Measurements from ENCODE around the gene GFER. TPM values are rescaled to one million over a fixed set of nuclear protein-coding genes. Genes with fewer than 3 reads are reported as not detected.

Gene GFER
- total and polyA plus RNA-seq, 2 of the 8 experiments (the other 6 are each of a cell fraction or from before 2014, with no cell fraction given): 17.7 to 37.9 TPM

- H3K9ac ChIP-seq (replicated peaks in 1 of 4; ENCODE audit: extremely low read depth in 1 of 4, low read depth in 3 of 4, low read length in 3 of 4): no peak overlapping the region
These were observed 17.0 kb downstream of the GFER start for GRCh38 chr16:2001035-2001434.

More at GRCh38 chr16:2001035-2001434, 17.0 kb downstream of the GFER start:
- no peak overlapping the region for H3K4me3 ChIP-seq (ENCODE audit: extremely low read depth in 1 of 4, insufficient read depth in 2 of 4, low read depth in 3 of 4, low read length in 4 of 4)
- H3K79me2 ChIP-seq (ENCODE audit: control insufficient read depth in 1 of 2, insufficient read depth in 2 of 2, low read length in 2 of 2): peaks cover 0 to 18% of the 10 kb centered on the region in 2 experiments; a peak in 2 of 4 replicates
- no peaks in the 10 kb centered on the region for H3K27me3 ChIP-seq (replicated peaks in 1 of 4; ENCODE audit: control insufficient read depth in 3 of 4, extremely low read depth in 1 of 4, insufficient read depth in 3 of 4, low read length in 3 of 4)
- H2BK5ac ChIP-seq (ENCODE audit: low read depth, low read length): no peak overlapping the region
- H2AK5ac ChIP-seq (ENCODE audit: low read depth, low read length): no peak overlapping the region
- WGBS, 2 experiments (ENCODE audit: extremely low coverage in 1 of 2, insufficient coverage in 1 of 2, insufficient read length in 1 of 2, insufficient replicate concordance in 2 of 2, low coverage in 1 of 2, low lambda C conversion rate in 2 of 2, missing lambda C conversion rate in 1 of 2): 91% methylated on average over 18 of the region's 19 CpGs; no CpG with 5 or more reads in 1 of the 2 experiments
- no peak for DNase-seq (ENCODE audit: low read depth in 1 of 2, low spot score in 2 of 2)
- FAIRE-seq: no peak
- H3K4ac ChIP-seq (replicated peaks; ENCODE audit: insufficient read length, low read depth, low read length): no peak overlapping the region
- ChIA-PET POLR2A (ENCODE audit: partially characterized antibody) (interaction anchor here (0.6 to 2.8 kb wide), 3 partner anchors 49 to 154 kb away, joined by 3 to 9 read pairs (median 5); partner anchors contain the start of gene TRAF7), CTCF (ENCODE audit: partially characterized antibody) (interaction anchor here (1.3 to 2.8 kb wide), 2 partner anchors 15 to 21 kb away, joined by 3 to 6 read pairs; no protein-coding TSS in a partner anchor)
- peaks cover 0 to 15% (median 7%) of the 10 kb centered on the region in 4 experiments; a peak in 5 of 7 replicates for H3K4me1 ChIP-seq (replicated peaks in 1 of 4; ENCODE audit: control insufficient read depth in 3 of 4, insufficient read depth in 4 of 4, low read length in 3 of 4)
- no peak overlapping the region for H3K56ac ChIP-seq (replicated peaks; ENCODE audit: insufficient read length, low read depth, low read length)
- H4K8ac ChIP-seq (ENCODE audit: extremely low read depth, insufficient read depth, low read length): no peak overlapping the region
- TF ChIP-seq SIN3A (conservative IDR thresholded peaks at IDR 0.05 in 1 of 2, IDR thresholded peaks at IDR 0.05 in 1 of 2; ENCODE audit: low read depth in 1 of 2, low read length in 2 of 2) (no peak), POLR2A (IDR thresholded peaks at IDR 0.05; ENCODE audit: control extremely low read depth in 1 of 2, low read depth in 2 of 2, low read length in 2 of 2) (no peak), HDAC2 (IDR thresholded peaks at IDR 0.05; ENCODE audit: borderline replicate concordance in 1 of 2, low read depth in 2 of 2, low read length in 2 of 2) (no peak), ATF3 (IDR thresholded peaks at IDR 0.05; ENCODE audit: insufficient read depth, low read depth, low read length) (no peak), EZH2 (IDR thresholded peaks at IDR 0.05; ENCODE audit: low read depth, low read length, severe bottlenecking) (no peak), NRF1 (IDR thresholded peaks at IDR 0.05; ENCODE audit: low read depth, low read length) (no peak), YY1 (IDR thresholded peaks at IDR 0.05; ENCODE audit: low read depth, low read length) (no peak), POU5F1 (IDR thresholded peaks at IDR 0.05; ENCODE audit: low read depth, low read length) (no peak), CHD1 (IDR thresholded peaks at IDR 0.05; ENCODE audit: low read depth, low read length) (no peak), JUN (IDR thresholded peaks at IDR 0.05; ENCODE audit: low read depth, low read length) (no peak), JUND (IDR thresholded peaks at IDR 0.05; ENCODE audit: low read length) (no peak), SP2 (IDR thresholded peaks at IDR 0.05; ENCODE audit: low read length) (no peak)
- H3K23ac ChIP-seq (ENCODE audit: insufficient read length): no peak overlapping the region
- H3K18ac ChIP-seq (ENCODE audit: extremely low read depth, low read length): no peak overlapping the region
- no peak overlapping the region for H4K91ac ChIP-seq (replicated peaks; ENCODE audit: insufficient read length, low read length)
- no peak overlapping the region for H2BK12ac ChIP-seq (ENCODE audit: low read depth, low read length)
- no peak overlapping the region for H2AFZ ChIP-seq (ENCODE audit: low read length)
- H3K79me1 ChIP-seq (ENCODE audit: low read depth, low read length): 0 out of 2 replicates have a peak, but pooled peaks cover 2% of the 10 kb centered on the region
- no peak overlapping the region for H3K4me2 ChIP-seq (ENCODE audit: insufficient read depth in 1 of 2, low read depth in 2 of 2, low read length in 2 of 2)
- H2BK15ac ChIP-seq (ENCODE audit: low read length): no peak overlapping the region
- H4K20me1 ChIP-seq (replicated peaks in 1 of 2; ENCODE audit: control insufficient read depth in 1 of 2, insufficient read depth in 2 of 2, low read length in 2 of 2): peaks cover 19 to 49% of the 10 kb centered on the region in 2 experiments
- H3K9me3 ChIP-seq (ENCODE audit: insufficient read depth in 2 of 2, low read depth in 1 of 2, low read length in 1 of 2): no peaks in the 10 kb centered on the region
- no peak overlapping the region for H4K5ac ChIP-seq (ENCODE audit: insufficient read length, low read depth, low read length)
- H3K14ac ChIP-seq (ENCODE audit: insufficient read length): no peak overlapping the region
- H3K36me3 ChIP-seq (ENCODE audit: control insufficient read depth in 2 of 4, insufficient read depth in 4 of 4, low read length in 3 of 4): peaks cover 24 to 52% (median 42%) of the 10 kb centered on the region in 4 experiments
- H3K27ac ChIP-seq (ENCODE audit: low read depth, low read length): no peak overlapping the region
- no peak overlapping the region for H2BK20ac ChIP-seq (ENCODE audit: low read length)
- no peak overlapping the region for H2BK120ac ChIP-seq (replicated peaks; ENCODE audit: low read depth, low read length)
- H3K23me2 ChIP-seq (ENCODE audit: low read depth, low read length): no peaks in the 10 kb centered on the region
